Stomach (tissue), 4 donors: Measurements from ENCODE around the gene HIPK3.

ENCODE experiments used
- POLR2A ChIP-seq, 4 donors: fragments of 450-650 bp; IDR thresholded peaks; one replicate each; pipeline ENCODE4 v1.6.1; 2016; ENCODE audit warnings: antibody characterized with exemption in 4 of 4, control low read depth in 2 of 4, mild to moderate bottlenecking in 1 of 4, moderate library complexity in 1 of 4
- TF ChIP-seq, protein P1 (sequence below), 7 experiments: fragments of 450-650 bp in 4 of 7; fragments of 200-600 bp in 3 of 7; sonication (generic) in 3 of 7; IDR thresholded peaks; one replicate each; pipeline ENCODE4 v1.5.1; 2016 to 2019; ENCODE audit warnings: antibody characterized with exemption in 7 of 7, control low read depth in 2 of 7, mild to moderate bottlenecking in 1 of 7

DNA sequence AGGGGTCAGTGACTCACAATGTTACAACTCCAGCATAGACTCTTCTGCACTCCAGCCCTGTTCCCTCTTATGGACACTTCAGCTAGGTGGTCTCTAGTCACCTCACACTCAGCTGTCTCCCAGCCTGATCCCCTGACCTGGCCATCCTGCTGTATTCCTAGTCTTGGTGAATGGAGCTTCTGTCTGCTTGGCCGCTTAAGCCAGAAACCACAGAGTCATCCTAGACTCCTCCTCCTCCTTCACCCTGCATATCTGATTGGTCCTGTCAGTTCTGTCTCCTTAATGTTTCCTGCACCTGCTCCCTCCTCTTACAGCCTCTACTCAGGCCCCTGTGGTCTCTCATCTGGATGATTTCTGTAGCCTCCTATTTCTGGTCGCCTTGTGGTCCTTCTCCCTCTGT is 144.9 kb downstream of the HIPK3 start:
- TF ChIP-seq, protein P1, sequence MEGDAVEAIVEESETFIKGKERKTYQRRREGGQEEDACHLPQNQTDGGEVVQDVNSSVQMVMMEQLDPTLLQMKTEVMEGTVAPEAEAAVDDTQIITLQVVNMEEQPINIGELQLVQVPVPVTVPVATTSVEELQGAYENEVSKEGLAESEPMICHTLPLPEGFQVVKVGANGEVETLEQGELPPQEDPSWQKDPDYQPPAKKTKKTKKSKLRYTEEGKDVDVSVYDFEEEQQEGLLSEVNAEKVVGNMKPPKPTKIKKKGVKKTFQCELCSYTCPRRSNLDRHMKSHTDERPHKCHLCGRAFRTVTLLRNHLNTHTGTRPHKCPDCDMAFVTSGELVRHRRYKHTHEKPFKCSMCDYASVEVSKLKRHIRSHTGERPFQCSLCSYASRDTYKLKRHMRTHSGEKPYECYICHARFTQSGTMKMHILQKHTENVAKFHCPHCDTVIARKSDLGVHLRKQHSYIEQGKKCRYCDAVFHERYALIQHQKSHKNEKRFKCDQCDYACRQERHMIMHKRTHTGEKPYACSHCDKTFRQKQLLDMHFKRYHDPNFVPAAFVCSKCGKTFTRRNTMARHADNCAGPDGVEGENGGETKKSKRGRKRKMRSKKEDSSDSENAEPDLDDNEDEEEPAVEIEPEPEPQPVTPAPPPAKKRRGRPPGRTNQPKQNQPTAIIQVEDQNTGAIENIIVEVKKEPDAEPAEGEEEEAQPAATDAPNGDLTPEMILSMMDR (IDR thresholded peaks at IDR 0.05) = no peak
- TF ChIP-seq POLR2A (IDR thresholded peaks at IDR 0.05) = no peak
